Mucosa of descending colon (tissue), 3 donors: Measurements from ENCODE around the gene HS3ST2. TPM values are rescaled to one million over a fixed set of nuclear protein-coding genes. Genes with fewer than 3 reads are reported as not detected.
"Not testable (repeated sequence)": the region's sequence is repeated elsewhere in the genome, so short reads cannot be mapped to it uniquely, and the experiment has no call there.

Experiments used
- ATAC-seq: fragments of 200-7000 bp; cut with Tn5 transposase; one replicate; pipeline ENCODE4 v1.9.1; 2020; ENCODE audit warnings: mild to moderate bottlenecking, moderate library complexity
- DNase-seq, 3 donors: peaks; one replicate each; pipeline ENCODE4 v3.0.0-alpha.2; 2020
- H3K36me3 ChIP-seq: fragments of 200-600 bp; one replicate; pipeline ENCODE4 v1.8.0; 2021; ENCODE audit warnings: low read depth, mild to moderate bottlenecking
- H3K4me1 ChIP-seq: fragments of 200-600 bp; one replicate; pipeline ENCODE4 v1.8.0; 2021; ENCODE audit warnings: low read depth, mild to moderate bottlenecking
- H3K4me3 ChIP-seq: fragments of 200-600 bp; one replicate; pipeline ENCODE4 v1.8.0; 2021; ENCODE audit warnings: mild to moderate bottlenecking
- H3K9me3 ChIP-seq: fragments of 200-600 bp; one replicate; pipeline ENCODE4 v1.8.0; 2021; ENCODE audit warnings: mild to moderate bottlenecking
- CTCF ChIP-seq: fragments of 200-600 bp; IDR thresholded peaks from one replicate; pipeline ENCODE4 v1.8.0; 2022; ENCODE audit warnings: antibody characterized with exemption, mild to moderate bottlenecking
- intact Hi-C, 2 donors: fragments of 100-400 bp; cut with DNase I in 1 of 2; cut with micrococcal nuclease in 1 of 2; formaldehyde crosslinking; loops; one replicate each; pipeline versions ENCODE4 v1.11.0 to v1.11.1; 2022; cut with DNase I, micrococcal nuclease
- total RNA-seq, 3 donors: library from RNA; stranded (reverse); fragmentation: NEBNext Ultra II Directional in 2 of 3; extraction: Animal tissue kit (Norgen Biotek cat#: 25700) in 2 of 3; gene quantifications; one replicate each; pipeline versions ENCODE4 v1.2.1 to v1.2.4, GENCODE V29; 2021 to 2023
- donor health status: DM: no; HTN: no; CAD: no; lungs with moderate emphysema.
- donor health status: DM: no; HTN: no; CAD: no.
- donor health status: DM: no; HTN: yes; CAD: no.

Gene HS3ST2
- total RNA-seq, 3 donors from 2014 or later, result 0.20 to 1.6 (median 0.24) TPM

GRCh38 chr16:22897184-22897583 is 83.2 kb downstream of the HS3ST2 start:
- Histone ChIP-seq H3K36me3 (no peaks in the 10 kb centered on the region), H3K4me3 (no peak overlapping the region), H3K9me3 (no peaks in the 10 kb centered on the region), H3K4me1 (no peaks in the 10 kb centered on the region)
- no peak for TF ChIP-seq CTCF
- ATAC-seq (no peak), DNase-seq (no peak)
- intact Hi-C loops, result no loop called here

GRCh38 chr16:22898131-22898530 is 84.2 kb downstream of the HS3ST2 start:
- H3K36me3 ChIP-seq, result no peaks in the 10 kb centered on the region
- no peak overlapping the region for H3K4me3 ChIP-seq
- DNase-seq, result no peak
- H3K9me3 ChIP-seq, result no peaks in the 10 kb centered on the region
- intact Hi-C loops, result loop anchor here in 1 of 2 donors (2.0 kb wide), 1 partner anchor 163 kb away; no protein-coding TSS in a partner anchor
- no peak for ATAC-seq
- no peaks in the 10 kb centered on the region for H3K4me1 ChIP-seq
- no peak for TF ChIP-seq CTCF

DNA sequence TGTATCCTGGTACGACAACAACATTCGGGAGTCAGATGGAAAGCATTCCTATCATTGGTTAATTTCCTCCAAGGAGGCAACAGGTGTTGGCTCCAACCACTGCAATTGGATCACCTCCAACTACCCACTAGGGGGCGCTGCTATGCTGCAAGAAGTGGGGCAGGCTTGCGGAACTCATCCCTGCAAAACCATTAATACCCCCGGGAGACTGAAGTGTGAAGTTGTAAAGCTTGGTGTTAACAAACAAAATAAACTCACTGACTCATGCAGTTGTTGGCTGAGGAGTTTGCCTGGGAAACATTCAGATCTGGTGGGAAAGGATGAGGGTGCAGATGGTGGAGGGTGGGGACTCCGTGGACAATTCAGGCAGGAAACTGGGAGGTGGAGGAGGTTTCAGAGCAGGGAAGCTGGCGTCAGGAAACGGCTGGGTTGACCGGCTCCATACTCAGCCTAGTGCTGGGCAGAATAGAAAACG is 84.9 kb downstream of the HS3ST2 start:
- peak; percentile 44 for TF ChIP-seq CTCF
- H3K9me3 ChIP-seq, result no peaks in the 10 kb centered on the region
- DNase-seq (peak in 2 of 3 donors; percentile 73 to 81), ATAC-seq (peak; percentile 96)
- intact Hi-C loops, result loop anchor here in 1 of 2 donors (2.0 kb wide), 1 partner anchor 162 kb away; no protein-coding TSS in a partner anchor
- no peaks in the 10 kb centered on the region for H3K4me1 ChIP-seq
- no peak overlapping the region for H3K4me3 ChIP-seq
- H3K36me3 ChIP-seq, result no peaks in the 10 kb centered on the region

GRCh38 chr16:22899567-22899966 is 85.6 kb downstream of the HS3ST2 start:
- not testable (repeated sequence) for ATAC-seq, H3K4me3 ChIP-seq, H3K4me1 ChIP-seq, H3K9me3 ChIP-seq, H3K36me3 ChIP-seq, DNase-seq
- intact Hi-C loops, result loop anchor here in 1 of 2 donors (2.0 kb wide), 1 partner anchor 161 kb away; no protein-coding TSS in a partner anchor

DNA sequence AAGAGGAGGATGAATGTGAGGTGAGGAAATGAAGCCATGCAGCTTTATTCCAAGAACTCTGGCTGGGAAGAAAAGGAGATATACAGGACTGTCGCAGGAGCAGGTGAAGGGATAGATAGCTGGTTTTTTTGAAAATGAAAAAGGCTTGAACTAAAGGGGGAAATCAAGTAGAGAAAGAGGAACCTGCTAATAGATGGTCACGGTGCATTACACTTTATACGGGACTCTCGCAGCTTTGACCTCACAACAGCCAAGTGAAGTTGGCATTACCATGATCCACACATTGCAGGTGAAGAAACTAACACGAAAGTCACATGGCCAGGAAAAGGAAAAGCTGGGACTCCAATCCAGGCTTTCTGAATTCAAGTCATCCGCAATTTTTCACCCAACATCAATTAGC is 86.9 kb downstream of the HS3ST2 start:
- H3K36me3 ChIP-seq, result no peaks in the 10 kb centered on the region
- H3K4me3 ChIP-seq, result no peak overlapping the region
- ATAC-seq (no peak), DNase-seq (no peak)
- intact Hi-C loops, result no loop called here
- no peaks in the 10 kb centered on the region for H3K9me3 ChIP-seq
- no peaks in the 10 kb centered on the region for H3K4me1 ChIP-seq
- TF ChIP-seq CTCF, result no peak

- no peak overlapping the region for H3K4me3 ChIP-seq
- no peaks in the 10 kb centered on the region for H3K9me3 ChIP-seq
- H3K36me3 ChIP-seq, result no peaks in the 10 kb centered on the region
- intact Hi-C loops, result no loop called here
- DNase-seq (no peak), ATAC-seq (no peak)
- no peaks in the 10 kb centered on the region for H3K4me1 ChIP-seq
- TF ChIP-seq CTCF, result no peak
Measured at GRCh38 chr16:22901563-22901962, 87.6 kb downstream of the HS3ST2 start.
